Endodermal cell (in vitro differentiated cells): ENCODE results near the gene H2AZ2. TPM values are rescaled to one million over a fixed set of nuclear protein-coding genes. Genes with fewer than 3 reads are reported as not detected.

ENCODE experiments used
- DNase-seq: peaks from one replicate; pipeline ENCODE4 v3.0.0-alpha.2; 2017
- H3K27ac ChIP-seq: 2 replicates; pipeline ENCODE4 v1.5.1; 2013; ENCODE audit warnings: mild to moderate bottlenecking, low read depth, low read length, moderate library complexity
- H3K27me3 ChIP-seq: 2 replicates; pipeline ENCODE4 v1.6.1; 2013; ENCODE audit warnings: mild to moderate bottlenecking, low read length, moderate library complexity; ENCODE audit not compliant: insufficient read depth, control insufficient read depth, poor library complexity, severe bottlenecking
- H3K36me3 ChIP-seq: 2 replicates; pipeline ENCODE4 v1.7.0; 2013; ENCODE audit warnings: mild to moderate bottlenecking, low read length, moderate library complexity; ENCODE audit not compliant: control insufficient read depth, insufficient read depth
- H3K4me1 ChIP-seq: one replicate; pipeline ENCODE4 v1.7.0; 2013; ENCODE audit warnings: low read length; ENCODE audit not compliant: control insufficient read depth, insufficient read depth
- H3K4me3 ChIP-seq: 2 replicates; pipeline ENCODE4 v1.5.1; 2013; ENCODE audit warnings: mild to moderate bottlenecking, low read length, moderate library complexity
- H3K9ac ChIP-seq: 2 replicates; pipeline ENCODE4 v1.6.1; 2013; ENCODE audit warnings: mild to moderate bottlenecking, low read length, moderate library complexity; ENCODE audit not compliant: poor library complexity, severe bottlenecking; ENCODE audit errors: extremely low read depth
- H3K9me3 ChIP-seq: 2 replicates; pipeline ENCODE4 v1.6.1; 2013; ENCODE audit warnings: mild to moderate bottlenecking, low read length, moderate library complexity; ENCODE audit not compliant: control insufficient read depth
- H3K27ac Mint-ChIP-seq: 2 replicates; pipeline ENCODE4 v1.8.0; 2020; ENCODE audit warnings: mixed read lengths
- H3K27me3 Mint-ChIP-seq: 2 replicates; pipeline ENCODE4 v1.8.0; 2021; ENCODE audit warnings: mild to moderate bottlenecking, mixed read lengths; ENCODE audit not compliant: insufficient read depth
- H3K36me3 Mint-ChIP-seq: 2 replicates; pipeline ENCODE4 v1.8.0; 2020; ENCODE audit warnings: low read depth, mixed read lengths
- H3K4me1 Mint-ChIP-seq: 2 replicates; pipeline ENCODE4 v1.8.0; 2020; ENCODE audit warnings: mixed read lengths
- H3K4me3 Mint-ChIP-seq: 2 replicates; pipeline ENCODE4 v1.8.0; 2020; ENCODE audit warnings: mild to moderate bottlenecking, moderate library complexity, mixed read lengths
- H3K9me3 Mint-ChIP-seq: 2 replicates; pipeline ENCODE4 v1.8.0; 2020; ENCODE audit warnings: mild to moderate bottlenecking, mixed read lengths
- WGBS, 2 experiments: methylation state at CpG; one replicate each; pipeline versions ENCODE4 v1.1.5 to v1.1.7; 2013; ENCODE audit warnings: missing lambda C conversion rate in 2 of 2, mixed read lengths in 1 of 2; ENCODE audit not compliant: insufficient coverage in 1 of 2, insufficient read length in 1 of 2; 5-methylcytosine and 5-hydroxymethylcytosine counted together
- total RNA-seq, 2 donors: library from RNA; stranded (reverse); fragmentation: NEBNext Ultra II Directional in 1 of 2; extraction: Animal tissue kit (Norgen Biotek cat#: 25700) in 1 of 2; gene quantifications; 2 replicates in 1 of 2; 3 replicates in 1 of 2; pipeline ENCODE4 v1.2.1, GENCODE V29; 2021
- TF ChIP-seq, protein P1 (sequence below): fragments of 200-600 bp; sonication (generic); conservative IDR thresholded peaks from 2 replicates; pipeline ENCODE4 v1.5.0; 2021; ENCODE audit warnings: antibody characterized with exemption, mild to moderate bottlenecking

Gene H2AZ2
- total RNA-seq, 2 donors from 2014 or later, result 179 to 201 TPM

DNA sequence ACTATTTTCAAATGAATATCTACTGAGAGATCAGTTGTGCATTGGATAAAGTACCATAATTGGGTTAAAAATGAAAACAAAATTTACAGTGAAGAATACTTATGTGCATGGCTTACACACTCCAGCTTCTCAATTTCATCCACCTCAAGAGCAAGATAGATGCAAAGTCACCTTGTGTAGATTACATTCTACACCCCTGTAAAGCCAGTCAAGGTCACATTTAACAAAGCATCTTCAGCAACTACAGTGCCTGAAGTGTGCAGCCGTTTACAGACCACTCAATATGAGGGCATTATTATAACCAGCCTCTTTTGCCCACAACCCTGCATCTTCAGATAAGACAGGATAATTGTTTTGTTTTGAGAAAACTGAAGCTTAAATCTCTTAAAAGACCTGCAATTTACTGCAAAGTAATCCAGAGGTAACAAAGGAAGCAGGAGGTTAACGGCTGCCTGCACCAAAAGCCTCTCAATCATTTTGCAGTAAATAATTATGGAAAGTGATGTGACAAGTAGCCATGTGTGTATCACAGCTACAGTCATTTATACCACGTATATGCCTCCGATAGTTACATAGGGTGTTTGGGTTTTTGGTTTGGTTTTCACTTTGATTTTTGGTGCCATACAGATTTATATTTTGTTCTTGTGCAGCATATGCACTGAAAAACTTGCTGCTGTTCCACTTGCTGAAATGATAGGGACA lies 32.6 kb upstream of the H2AZ2 start:
- no peaks in the 10 kb centered on the region for H3K27me3 ChIP-seq
- no peak overlapping the region for H3K27ac ChIP-seq
- peaks cover 30% of the 10 kb centered on the region for H3K4me1 Mint-ChIP-seq
- no peak for DNase-seq
- H3K36me3 Mint-ChIP-seq, result peaks cover 33% of the 10 kb centered on the region
- 91% methylated on average over 4 of the region's 4 CpGs; no CpG with 5 or more reads in 1 of the 2 experiments for WGBS, 2 experiments
- H3K4me3 Mint-ChIP-seq, result peak overlapping the region; percentile 91
- H3K9ac ChIP-seq, result no peak overlapping the region
- H3K27ac Mint-ChIP-seq, result peak overlapping the region; percentile 18
- H3K27me3 Mint-ChIP-seq, result no peaks in the 10 kb centered on the region
- peaks cover 54% of the 10 kb centered on the region for H3K36me3 ChIP-seq
- peaks cover 6% of the 10 kb centered on the region for H3K4me1 ChIP-seq
- no peaks in the 10 kb centered on the region for H3K9me3 ChIP-seq
- H3K9me3 Mint-ChIP-seq, result peaks cover 4% of the 10 kb centered on the region
- peak overlapping the region; percentile 81 for H3K4me3 ChIP-seq
- TF ChIP-seq, protein P1, sequence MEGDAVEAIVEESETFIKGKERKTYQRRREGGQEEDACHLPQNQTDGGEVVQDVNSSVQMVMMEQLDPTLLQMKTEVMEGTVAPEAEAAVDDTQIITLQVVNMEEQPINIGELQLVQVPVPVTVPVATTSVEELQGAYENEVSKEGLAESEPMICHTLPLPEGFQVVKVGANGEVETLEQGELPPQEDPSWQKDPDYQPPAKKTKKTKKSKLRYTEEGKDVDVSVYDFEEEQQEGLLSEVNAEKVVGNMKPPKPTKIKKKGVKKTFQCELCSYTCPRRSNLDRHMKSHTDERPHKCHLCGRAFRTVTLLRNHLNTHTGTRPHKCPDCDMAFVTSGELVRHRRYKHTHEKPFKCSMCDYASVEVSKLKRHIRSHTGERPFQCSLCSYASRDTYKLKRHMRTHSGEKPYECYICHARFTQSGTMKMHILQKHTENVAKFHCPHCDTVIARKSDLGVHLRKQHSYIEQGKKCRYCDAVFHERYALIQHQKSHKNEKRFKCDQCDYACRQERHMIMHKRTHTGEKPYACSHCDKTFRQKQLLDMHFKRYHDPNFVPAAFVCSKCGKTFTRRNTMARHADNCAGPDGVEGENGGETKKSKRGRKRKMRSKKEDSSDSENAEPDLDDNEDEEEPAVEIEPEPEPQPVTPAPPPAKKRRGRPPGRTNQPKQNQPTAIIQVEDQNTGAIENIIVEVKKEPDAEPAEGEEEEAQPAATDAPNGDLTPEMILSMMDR, result no peak

DNA sequence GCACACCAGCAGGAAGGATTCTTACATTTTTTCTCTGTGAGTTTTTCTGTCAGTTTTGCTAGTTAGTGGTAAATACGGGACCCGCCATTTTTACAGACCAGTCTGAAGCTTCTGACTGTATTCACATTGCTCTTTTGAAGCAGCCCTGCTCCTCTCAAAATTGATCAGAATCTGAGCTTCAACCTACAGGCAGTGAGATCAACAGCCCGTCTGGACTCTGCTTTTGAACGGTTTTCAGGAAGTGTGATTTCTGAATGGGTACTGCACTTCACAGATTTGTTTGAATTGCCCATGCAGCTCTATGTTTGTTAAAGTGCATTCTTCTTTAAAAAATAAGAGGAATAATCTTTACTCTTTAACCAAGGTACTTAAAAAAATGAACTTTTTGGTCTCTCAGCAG lies 28.5 kb upstream of the H2AZ2 start:
- Histone ChIP-seq H3K36me3 (peaks cover 28% of the 10 kb centered on the region), H3K27me3 (no peaks in the 10 kb centered on the region), H3K27ac (no peak overlapping the region), H3K9me3 (no peaks in the 10 kb centered on the region), H3K4me3 (no peak overlapping the region), H3K4me1 (no peaks in the 10 kb centered on the region), H3K9ac (no peak overlapping the region)
- H3K27me3 Mint-ChIP-seq, result no peaks in the 10 kb centered on the region
- H3K9me3 Mint-ChIP-seq, result peaks cover 17% of the 10 kb centered on the region
- DNase-seq, result no peak
- H3K4me1 Mint-ChIP-seq, result peaks cover 12% of the 10 kb centered on the region
- 93 to 94% methylated on average over 3 to 4 of the region's 4 CpGs for WGBS, 2 experiments
- H3K27ac Mint-ChIP-seq, result no peak overlapping the region
- H3K4me3 Mint-ChIP-seq, result no peak overlapping the region
- TF ChIP-seq, protein P1, result no peak
- peaks cover 12% of the 10 kb centered on the region for H3K36me3 Mint-ChIP-seq

DNA sequence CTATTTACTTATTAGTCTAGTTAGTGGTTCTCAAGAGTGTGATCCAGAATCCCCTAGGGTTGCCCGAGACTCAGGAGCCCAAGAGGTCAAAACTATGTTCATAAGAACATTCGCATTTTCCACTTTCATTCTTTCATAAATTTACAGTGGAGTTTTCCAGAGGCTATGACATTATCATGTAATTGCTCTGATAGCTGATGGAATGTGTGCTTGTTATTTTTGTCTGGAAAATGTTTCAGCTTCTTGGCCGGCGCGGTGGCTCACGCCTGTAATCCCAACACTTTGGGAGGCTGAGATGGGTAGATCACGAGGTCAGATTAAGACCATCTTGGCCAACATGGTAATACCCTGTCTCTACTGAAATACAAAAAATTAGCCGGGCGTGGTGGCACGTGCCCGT lies 27.4 kb upstream of the H2AZ2 start:
- peaks cover 8% of the 10 kb centered on the region for H3K36me3 Mint-ChIP-seq
- H3K4me3 ChIP-seq, result no peak overlapping the region
- no peaks in the 10 kb centered on the region for H3K9me3 ChIP-seq
- no peak overlapping the region for H3K27ac Mint-ChIP-seq
- H3K36me3 ChIP-seq, result peaks cover 19% of the 10 kb centered on the region
- no peak overlapping the region for H3K9ac ChIP-seq
- 89 to 96% methylated on average over 8 to 11 of the region's 11 CpGs for WGBS, 2 experiments
- H3K4me1 Mint-ChIP-seq, result peaks cover 3% of the 10 kb centered on the region
- no peaks in the 10 kb centered on the region for H3K27me3 Mint-ChIP-seq
- H3K9me3 Mint-ChIP-seq, result peaks cover 23% of the 10 kb centered on the region
- TF ChIP-seq, protein P1, result no peak
- no peak overlapping the region for H3K4me3 Mint-ChIP-seq
- no peak for DNase-seq
- no peaks in the 10 kb centered on the region for H3K27me3 ChIP-seq
- no peaks in the 10 kb centered on the region for H3K4me1 ChIP-seq
- no peak overlapping the region for H3K27ac ChIP-seq
